AG09319 (cell line): ENCODE data around the gene NOL6.
A peak's percentile ranks its signal among the peaks of the same experiment; 100 is the strongest.

Experiments
- DNase-seq: peaks from one replicate; pipeline ENCODE4 v3.0.0-alpha.2; 2010; ENCODE audit warnings: low read depth; ENCODE audit errors: extremely low read depth
- TF ChIP-seq, protein P1 (sequence below): IDR thresholded peaks from 2 replicates; pipeline ENCODE4 v1.5.1; 2011; ENCODE audit warnings: low read depth, mild to moderate bottlenecking, inconsistent platforms, low read length, moderate library complexity

NOL6 gene

GRCh38 chr9:33452828-33453271 is 20.9 kb downstream of the NOL6 start:
- peak; percentile 23 for DNase-seq
- TF ChIP-seq, protein P1, sequence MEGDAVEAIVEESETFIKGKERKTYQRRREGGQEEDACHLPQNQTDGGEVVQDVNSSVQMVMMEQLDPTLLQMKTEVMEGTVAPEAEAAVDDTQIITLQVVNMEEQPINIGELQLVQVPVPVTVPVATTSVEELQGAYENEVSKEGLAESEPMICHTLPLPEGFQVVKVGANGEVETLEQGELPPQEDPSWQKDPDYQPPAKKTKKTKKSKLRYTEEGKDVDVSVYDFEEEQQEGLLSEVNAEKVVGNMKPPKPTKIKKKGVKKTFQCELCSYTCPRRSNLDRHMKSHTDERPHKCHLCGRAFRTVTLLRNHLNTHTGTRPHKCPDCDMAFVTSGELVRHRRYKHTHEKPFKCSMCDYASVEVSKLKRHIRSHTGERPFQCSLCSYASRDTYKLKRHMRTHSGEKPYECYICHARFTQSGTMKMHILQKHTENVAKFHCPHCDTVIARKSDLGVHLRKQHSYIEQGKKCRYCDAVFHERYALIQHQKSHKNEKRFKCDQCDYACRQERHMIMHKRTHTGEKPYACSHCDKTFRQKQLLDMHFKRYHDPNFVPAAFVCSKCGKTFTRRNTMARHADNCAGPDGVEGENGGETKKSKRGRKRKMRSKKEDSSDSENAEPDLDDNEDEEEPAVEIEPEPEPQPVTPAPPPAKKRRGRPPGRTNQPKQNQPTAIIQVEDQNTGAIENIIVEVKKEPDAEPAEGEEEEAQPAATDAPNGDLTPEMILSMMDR, result peak; percentile 76

DNA sequence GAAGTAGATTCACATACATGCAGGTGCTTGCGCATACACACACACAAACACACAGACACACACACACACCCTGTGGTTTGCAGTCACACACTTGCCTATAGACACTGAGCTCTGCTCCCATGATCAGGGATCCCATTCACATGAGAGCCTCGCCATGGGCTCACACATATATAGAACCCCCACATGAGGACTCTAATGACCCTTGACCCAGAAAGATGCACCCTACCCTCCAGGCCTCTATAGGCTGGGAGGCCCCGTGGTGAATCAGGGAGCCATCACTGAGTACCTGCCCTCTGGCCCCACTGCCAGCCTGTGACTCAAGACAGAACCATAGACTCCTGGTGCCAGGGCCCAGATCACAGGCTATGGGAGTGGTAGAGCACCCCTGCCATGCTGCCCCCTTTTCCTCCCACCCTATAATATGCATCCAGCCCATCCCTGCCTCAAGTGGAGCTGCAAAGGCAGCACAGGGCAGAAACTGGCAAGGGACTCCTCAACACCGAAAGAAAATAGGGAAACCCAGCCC is 23.0 kb downstream of the NOL6 start:
- no peak for DNase-seq

GRCh38 chr9:33449715-33450114 is 24.0 kb downstream of the NOL6 start:
- TF ChIP-seq, protein P1, result no peak
- no peak for DNase-seq

More for the DNA sequence above, 23.0 kb downstream of the NOL6 start:
- TF ChIP-seq, protein P1, result no peak

DNA sequence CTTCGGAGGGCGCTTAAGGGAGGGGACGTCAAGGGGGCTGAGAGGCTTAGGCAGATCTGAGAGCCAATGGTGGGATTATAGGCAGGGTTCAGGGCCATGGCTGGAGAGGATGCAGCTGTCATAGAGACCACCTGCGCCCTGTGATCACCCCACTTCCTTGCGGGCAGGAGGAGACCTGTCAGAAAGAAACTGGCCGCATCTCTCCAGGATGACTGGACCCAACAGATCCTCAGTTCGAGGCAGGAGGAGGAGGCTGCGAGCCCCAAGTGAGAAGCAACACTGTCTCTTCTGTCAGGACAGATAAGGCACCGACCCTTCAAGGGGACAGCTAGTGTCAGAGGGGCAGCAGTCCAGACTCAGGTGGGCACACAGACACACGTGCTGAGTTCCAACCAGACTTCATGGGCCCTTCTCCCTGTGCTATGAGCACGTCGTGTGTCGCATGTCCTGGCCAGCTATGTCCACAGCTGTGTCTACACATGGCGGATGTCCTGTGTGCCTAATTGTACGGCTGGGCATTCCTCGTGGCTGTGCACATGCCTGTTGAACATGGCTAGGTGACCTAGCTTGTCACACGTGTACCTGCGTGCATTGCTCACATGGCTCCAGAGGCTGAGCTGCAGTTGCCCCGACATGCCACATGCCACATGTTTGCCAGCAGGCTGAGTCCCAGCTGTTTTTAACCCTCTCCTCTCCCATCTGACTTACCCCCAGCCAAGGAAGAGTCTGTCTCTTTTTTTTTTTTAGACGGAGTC is 25.7 kb downstream of the NOL6 start:
- no peak for DNase-seq
- TF ChIP-seq, protein P1, result no peak

DNA sequence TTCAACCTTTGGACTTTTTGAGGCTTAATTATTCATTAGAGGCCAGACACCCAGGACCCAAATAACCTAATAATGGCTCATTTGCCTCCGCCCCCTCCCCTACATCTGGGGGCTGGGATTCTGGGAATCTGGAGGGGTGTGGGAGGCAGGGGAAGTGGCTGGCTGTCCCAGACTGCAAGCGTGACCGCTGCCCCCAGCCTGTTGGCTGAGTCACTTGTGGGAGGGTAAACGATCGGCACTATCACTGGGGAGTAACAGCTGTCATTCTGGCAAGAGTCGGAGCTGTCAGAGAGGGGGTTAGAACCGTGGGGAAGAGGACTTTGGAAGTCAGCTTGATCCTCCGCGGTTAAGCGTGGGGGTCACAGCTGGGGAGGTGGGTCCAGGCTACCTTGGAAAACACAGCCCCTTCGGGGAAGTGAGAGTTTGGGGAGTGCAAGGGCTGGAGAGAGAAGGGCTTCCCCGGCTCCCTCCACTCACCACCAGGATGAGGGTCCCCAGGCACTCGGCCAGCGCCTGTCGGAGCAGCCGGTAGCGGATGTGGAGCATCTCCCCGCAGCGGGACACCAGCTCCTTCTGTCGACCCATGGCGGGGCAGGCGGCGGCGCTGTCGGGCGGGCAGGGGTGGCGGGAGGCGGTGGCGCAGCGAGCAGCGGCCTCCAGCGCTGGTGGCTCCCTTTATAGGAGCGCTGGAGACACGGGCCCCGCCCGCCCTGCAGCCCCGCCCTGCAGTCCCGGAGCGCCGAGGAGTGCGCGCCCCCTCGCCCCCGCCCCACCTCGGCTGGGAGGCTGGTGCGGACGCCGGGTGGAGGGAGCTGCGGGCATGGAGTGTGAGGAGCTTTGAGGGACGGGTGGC is 26.6 kb downstream of the NOL6 start, which contains the start of gene AQP3:
AQP3 (minus strand) TSS at position 648 of the 853 bp plus-strand sequence; CDS start at position 585, 63 bp downstream.
- TF ChIP-seq, protein P1, result no peak; the same call in none of the 2 replicates
- DNase-seq, result no peak

- TF ChIP-seq, protein P1, result no peak
- DNase-seq, result no peak
Measured at GRCh38 chr9:33446240-33446945, 27.3 kb downstream of the NOL6 start.
